Measurements from ENCODE around the gene ATP6V0A4. TPM values are rescaled to one million over a fixed set of nuclear protein-coding genes. Genes with fewer than 3 reads are reported as not detected.

Gene ATP6V0A4
- total RNA-seq, 4 donors from 2014 or later: 6.0 to 34.1 (median 19.6) TPM

GRCh38 chr7:138684340-138684739 lies 113.7 kb downstream of the ATP6V0A4 start:
- intact Hi-C loops (cut with DNase I; ENCODE audit: low total_unique reads): no loop called here
- 80 to 85% methylated on average over 3 of the region's 3 CpGs for WGBS, 2 donors
- no peak for DNase-seq (ENCODE audit: low spot score in 2 of 2)
- H3K4me3 ChIP-seq (ENCODE audit: low read depth, poor library complexity, severe bottlenecking): no peak overlapping the region
- TF ChIP-seq POLR2A (IDR thresholded peaks at IDR 0.05): no peak
- TF ChIP-seq CTCF (IDR thresholded peaks at IDR 0.05): no peak

- 45 to 80% methylated on average over 5 of the region's 5 CpGs for WGBS, 2 donors
- no peak overlapping the region for H3K4me3 ChIP-seq (ENCODE audit: low read depth, poor library complexity, severe bottlenecking)
- TF ChIP-seq POLR2A (IDR thresholded peaks at IDR 0.05) (no peak), CTCF (IDR thresholded peaks at IDR 0.05) (no peak)
- no peak for DNase-seq (ENCODE audit: low spot score in 2 of 2)
- intact Hi-C loops (cut with DNase I; ENCODE audit: low total_unique reads): no loop called here
Observed at GRCh38 chr7:138679793-138680192, 118.2 kb downstream of the ATP6V0A4 start.

DNA sequence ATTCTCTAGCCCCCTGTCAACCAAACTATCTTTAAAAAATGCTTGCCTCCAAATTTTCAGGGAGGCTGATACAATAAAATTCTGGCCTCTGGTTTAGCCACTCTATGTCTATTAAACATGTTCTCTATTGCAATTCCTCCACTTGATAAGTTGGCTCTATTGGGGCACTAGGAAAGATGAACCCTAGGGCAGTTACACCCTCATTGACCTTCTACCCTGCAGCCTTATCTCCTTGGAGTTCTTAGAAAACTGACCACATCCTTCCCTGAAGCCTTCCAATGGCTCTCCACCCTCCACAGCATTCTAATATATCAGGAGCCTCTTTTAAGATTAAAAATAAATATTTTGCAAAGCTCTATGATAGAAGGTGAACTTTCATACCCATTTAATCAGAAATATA lies 127.4 kb downstream of the ATP6V0A4 start:
- intact Hi-C loops (cut with DNase I; ENCODE audit: low total_unique reads): no loop called here
- no peak for DNase-seq (ENCODE audit: low spot score in 2 of 2)
- TF ChIP-seq CTCF (IDR thresholded peaks at IDR 0.05) (no peak), POLR2A (IDR thresholded peaks at IDR 0.05) (no peak)
- H3K4me3 ChIP-seq (ENCODE audit: low read depth, poor library complexity, severe bottlenecking): no peak overlapping the region

DNA sequence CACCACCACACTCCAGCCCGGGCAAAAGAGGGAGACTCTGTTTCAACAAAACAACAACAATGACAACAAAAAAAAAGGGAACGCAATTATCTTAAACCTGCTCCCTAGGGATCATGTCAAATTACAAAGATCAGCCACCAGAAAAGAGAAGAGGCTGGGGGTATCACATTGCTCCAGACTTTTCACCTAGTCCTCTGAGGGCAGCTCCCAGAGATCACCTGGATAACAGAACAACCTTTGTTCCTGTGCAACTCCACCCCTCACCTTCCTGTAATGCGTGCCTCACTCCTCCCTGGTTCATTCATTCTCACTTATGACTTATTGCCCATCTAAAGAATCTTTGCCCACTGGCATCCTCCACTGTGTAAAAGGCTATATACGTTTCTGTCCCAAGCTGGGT lies 128.6 kb downstream of the ATP6V0A4 start:
- intact Hi-C loops (cut with DNase I; ENCODE audit: low total_unique reads): no loop called here
- H3K4me3 ChIP-seq (ENCODE audit: low read depth, poor library complexity, severe bottlenecking): no peak overlapping the region
- TF ChIP-seq POLR2A (IDR thresholded peaks at IDR 0.05) (no peak), CTCF (IDR thresholded peaks at IDR 0.05) (no peak)
- 62 to 86% methylated on average over 3 to 4 of the region's 4 CpGs for whole genome bisulfite sequencing, 2 donors
- no peak for DNase-seq (ENCODE audit: low spot score in 2 of 2)

- no peak for DNase-seq (ENCODE audit: low spot score in 2 of 2)
- TF ChIP-seq CTCF (IDR thresholded peaks at IDR 0.05) (no peak), POLR2A (IDR thresholded peaks at IDR 0.05) (no peak)
- intact Hi-C loops (cut with DNase I; ENCODE audit: low total_unique reads): no loop called here
- WGBS, 2 donors: 83% methylated on average over 3 of the region's 3 CpGs
- no peak overlapping the region for H3K4me3 ChIP-seq (ENCODE audit: low read depth, poor library complexity, severe bottlenecking)
Observed at GRCh38 chr7:138668946-138669345, 129.1 kb downstream of the ATP6V0A4 start.

DNA sequence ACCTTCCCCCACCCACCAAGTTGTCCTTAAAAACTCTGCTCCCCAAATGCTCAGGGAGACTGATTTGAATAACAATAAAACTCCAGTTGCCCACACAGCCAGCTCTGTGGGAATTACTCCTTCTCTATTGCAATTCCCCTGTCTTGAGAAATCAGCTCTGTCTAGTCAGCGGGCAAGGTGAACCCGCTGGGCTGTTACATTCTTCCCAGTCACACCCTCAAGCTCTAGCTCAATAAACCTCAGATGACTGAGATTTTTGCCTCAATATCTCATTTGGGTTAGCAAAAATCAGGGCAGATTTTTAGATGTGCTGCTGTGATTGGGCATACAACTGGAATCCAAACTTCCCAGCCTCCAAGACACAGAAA lies 129.8 kb downstream of the ATP6V0A4 start:
- no peak overlapping the region for H3K4me3 ChIP-seq (ENCODE audit: low read depth, poor library complexity, severe bottlenecking)
- WGBS, 2 donors: 94 to 95% methylated on average over 2 of the region's 2 CpGs
- TF ChIP-seq CTCF (IDR thresholded peaks at IDR 0.05) (no peak), POLR2A (IDR thresholded peaks at IDR 0.05) (no peak)
- intact Hi-C loops (cut with DNase I; ENCODE audit: low total_unique reads): no loop called here
- DNase-seq (ENCODE audit: low spot score in 2 of 2): no peak

Data from lower leg skin (tissue), 4 donors.